Fibroblast of skin of left biceps (primary cell): Measurements from ENCODE around the gene ZFYVE19.

ENCODE experiments used
- DNase-seq, 2 experiments: peaks; one replicate each; pipeline ENCODE4 v3.0.0-alpha.2; 2013; ENCODE audit warnings: low read depth in 2 of 2

The ZFYVE19 gene

DNA sequence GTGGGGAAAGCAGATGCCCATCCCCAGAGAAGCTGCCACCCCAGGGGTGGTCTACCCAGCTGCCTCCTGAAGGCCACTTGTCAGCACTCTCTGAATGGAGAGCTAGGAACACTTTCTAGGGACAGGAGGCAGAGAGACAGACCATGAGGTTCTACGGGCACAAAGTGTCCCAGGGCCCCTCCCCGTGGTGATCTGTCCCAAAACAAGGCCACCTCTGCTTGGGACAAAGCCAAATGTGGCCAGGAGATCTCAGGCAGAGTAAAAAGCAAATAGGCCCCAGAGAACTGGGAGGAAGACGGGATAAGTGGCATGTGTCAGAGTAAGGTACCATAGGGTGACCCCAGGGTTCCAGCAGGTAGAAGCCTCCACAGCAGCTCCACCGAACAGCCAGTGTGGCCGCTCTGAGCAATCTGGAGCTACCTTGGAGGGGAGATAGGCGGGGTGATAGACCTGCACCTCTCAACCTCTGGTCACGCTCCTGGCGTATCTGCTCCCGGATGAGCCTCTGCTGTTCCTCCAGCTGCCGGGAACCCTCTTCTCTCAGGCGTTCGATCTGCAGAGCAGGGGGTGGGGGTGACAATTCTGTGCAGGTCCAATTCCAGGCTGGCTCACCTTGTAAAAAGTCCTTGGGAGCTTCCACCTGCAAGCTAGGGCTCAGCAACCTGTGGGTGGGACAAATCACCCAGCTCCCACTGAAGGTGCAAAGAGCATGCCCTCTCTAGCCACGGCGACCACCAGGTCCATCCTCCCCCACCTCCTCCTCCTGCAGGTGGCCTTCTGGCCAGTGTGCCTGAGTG lies 31.0 kb upstream of the ZFYVE19 start:
- DNase-seq: no peak

DNA sequence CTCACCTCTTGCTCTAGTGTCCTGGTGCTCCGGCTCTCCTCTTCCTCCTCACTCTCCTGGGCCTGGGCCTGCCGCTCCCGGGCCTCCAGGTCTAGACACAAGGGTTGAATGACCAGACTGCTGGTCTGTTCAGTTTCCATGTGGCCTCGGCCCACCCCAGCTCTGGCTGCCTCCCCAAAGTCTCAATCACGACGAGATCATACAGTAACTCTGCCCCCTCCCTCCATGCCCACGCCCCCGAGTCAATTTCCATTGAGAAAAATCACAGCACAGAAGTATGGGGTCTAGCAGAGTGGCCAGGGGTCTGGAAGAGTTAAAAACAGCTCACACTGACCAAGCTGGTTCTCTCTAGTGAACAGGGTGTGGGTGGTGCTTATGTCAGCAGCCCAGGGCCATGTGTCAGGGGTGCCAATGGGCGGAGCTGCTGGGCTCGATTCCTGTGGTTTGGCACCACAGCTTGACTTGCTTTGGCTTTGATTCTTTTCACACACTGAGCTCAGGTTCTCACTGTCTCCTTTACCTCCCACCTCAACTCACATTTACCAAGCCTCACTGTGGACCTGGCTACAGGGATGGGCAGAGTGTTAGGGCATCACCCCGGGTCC lies 30.2 kb upstream of the ZFYVE19 start:
- DNase-seq: no peak

DNA sequence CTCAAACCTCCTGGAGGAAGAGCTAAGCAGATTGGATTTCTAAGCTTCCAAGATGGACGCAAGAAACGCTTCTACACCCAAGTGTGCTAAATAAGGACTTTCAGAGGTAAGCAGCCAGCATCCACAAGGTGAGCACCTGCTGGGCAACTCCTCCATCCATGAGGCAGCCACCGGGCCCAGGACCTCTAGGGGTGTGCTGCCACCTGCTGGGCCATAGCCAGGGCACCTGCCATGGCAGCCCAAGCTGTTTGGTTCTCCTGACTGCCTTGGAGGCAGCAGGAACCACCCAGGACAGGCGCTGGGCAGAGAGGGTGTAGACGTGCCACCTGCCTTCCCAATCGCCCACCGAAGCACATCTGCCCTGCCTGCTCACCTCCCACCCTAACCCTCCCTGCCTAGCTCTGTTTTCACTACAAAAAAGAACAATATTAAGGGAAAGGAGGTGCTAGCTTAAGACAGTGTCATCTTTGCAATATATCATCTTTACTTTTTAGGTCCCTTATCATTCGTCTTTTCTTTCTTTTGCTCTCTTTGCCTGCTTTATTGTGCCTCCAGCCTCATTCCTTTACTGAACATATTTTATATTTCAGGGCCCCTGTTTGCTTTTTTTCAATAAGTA lies 24.2 kb upstream of the ZFYVE19 start:
- DNase-seq: no peak

DNA sequence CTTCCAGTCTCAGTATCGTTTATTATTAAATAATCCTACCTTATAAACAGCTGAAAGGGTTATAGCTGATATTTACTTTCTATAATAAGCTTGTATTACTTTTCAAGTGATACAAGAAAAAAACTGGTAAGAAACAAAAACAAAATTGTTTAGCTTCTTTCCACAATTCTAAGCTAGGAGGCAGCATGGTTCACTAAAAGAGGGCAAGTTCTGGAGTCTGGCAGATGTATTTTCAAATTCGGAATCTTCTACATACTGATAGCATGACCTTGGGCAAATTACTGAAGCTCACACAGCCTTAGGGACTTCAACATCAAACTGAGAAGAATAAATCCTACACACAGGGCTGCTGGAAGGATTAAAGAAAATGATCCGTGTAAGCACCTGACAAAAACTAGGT lies 21.7 kb upstream of the ZFYVE19 start:
- DNase-seq: no peak

DNA sequence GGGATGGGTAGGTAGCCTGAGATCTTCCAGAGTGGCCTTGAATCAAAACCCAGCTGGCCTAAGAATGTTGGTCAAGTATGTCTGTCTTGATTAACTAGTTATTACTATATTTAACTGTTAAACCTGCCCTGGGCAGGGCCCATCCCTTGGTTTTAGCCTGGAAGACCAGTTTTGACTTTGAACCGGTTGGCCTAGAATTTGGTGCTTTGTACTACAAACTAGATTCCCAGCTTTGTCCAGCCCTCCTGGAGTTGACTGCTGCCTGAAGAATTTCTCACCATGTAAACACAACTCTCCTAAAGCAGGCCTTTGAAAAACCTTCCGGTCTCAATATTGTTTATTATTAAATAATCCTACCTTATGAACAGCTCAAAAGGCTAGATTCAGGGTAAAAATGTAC lies 21.1 kb upstream of the ZFYVE19 start:
- DNase-seq: no peak

DNA sequence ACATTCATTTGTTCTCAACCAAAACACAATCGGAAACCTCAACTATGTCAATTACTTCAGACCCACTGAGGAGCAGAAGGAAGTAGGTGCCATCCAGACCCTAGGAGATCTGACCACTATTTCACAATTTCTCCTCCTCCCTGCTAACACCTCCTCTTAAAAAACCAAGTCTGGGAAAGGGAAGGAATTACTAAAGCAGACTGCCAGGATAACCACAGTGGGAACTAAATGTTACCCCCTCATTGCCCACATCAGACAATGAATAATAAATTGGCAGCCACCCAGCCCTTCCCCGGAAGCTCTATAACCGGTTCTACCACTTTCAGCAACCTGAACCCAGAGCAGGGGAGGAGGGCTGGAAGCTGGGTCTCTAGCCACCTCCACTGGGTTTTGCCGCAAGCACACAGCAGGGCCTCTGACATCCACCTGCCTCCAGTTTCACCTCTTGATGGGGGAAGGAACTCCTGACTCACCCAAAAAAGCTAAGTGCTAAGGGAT lies 19.5 kb upstream of the ZFYVE19 start:
- DNase-seq: no peak

DNA sequence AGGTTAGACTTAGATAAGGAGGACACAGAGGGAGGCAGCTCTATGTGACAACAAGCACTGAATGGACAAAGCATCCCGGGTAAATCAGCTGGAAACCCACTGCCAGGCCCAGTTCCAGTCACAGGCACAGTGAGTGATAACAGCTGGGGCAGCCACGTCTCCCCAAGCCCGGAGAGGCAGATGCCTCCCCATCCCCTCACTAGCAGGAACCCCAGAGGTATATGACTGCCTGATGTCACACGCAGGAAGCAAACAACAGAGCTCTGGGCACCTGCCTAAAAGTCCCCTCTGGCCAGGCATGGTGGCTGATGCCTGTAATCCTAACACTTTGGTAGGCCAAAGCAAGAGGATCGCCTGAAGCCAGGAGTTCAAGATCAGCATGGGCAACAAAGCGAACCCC lies 18.9 kb upstream of the ZFYVE19 start:
- DNase-seq: no peak

DNA sequence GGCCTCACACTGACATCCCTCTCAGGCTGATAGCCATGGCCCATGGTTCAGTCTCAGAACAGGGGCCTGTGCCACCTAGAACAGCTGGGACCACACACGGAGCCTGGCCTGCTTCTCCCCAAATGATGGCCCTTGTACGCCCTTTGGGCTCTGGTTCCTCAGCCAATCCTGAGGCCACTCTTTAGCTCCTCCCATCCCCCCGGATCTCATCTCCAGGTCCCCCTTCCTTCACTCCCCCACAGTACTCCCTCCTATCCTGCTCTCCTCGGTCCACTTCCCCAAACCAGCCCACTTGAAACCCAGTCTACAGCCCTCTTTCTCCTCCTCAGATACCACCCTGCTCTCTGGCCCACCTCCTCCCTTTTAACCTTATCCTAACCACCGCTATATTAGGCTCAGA lies 17.8 kb upstream of the ZFYVE19 start:
- no peak for DNase-seq

DNA sequence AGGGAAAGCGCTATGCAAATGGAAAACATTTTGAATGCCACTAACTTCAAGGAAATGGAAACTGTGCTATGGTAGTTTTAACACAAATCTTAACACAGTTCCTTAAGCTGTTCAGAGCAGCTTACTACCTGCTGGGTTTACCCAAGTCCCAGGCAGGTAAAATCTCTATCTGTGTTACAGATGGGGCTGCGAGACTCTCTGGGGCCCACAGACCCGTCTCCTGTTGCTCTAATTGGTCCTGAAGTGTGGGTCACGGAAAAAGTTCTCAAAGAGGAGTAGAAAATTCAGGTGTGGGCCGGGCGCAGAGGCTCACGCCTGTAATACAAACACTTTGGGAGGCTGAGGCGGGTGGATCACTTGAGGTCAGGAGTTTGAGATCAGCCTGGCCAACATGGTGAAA lies 16.9 kb upstream of the ZFYVE19 start:
- no peak for DNase-seq

DNA sequence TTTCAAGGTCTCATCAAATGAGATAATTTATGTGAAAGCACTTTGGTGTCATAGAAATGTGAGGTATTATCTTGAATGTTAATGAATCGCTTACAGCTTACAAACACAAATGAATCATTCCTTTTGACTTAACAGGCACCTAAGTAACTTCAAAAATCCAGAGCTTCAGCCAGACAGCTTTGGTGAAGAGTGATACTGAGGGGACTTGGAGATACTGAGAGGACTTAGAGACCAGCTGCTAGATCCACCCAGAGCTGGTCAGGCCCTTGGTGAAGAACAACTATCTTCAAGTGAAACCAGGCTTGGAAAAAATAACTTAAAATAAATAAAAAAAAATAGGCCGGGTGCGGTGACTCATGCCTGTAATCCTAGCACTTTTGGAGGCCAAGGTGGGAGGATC lies 16.2 kb upstream of the ZFYVE19 start:
- DNase-seq: no peak

DNA sequence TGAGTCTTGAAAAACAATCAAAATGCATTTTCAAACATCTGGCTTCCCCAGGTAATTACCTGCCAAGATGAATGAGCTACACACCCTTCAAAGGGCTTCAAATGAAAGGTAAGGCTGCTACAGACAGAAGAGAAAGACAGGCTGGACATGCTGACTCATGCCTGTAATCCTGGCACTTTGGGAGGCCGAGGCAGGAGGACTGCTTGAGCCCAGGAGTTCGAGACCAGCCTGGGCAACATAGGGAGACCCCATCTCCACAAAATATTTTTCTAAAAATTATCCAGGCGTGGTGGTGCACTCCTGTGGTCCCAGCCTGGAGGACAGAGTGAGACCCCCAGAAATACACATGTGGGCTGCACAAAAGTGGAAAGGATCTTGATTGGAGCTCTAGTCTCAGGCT lies 14.5 kb upstream of the ZFYVE19 start:
- no peak for DNase-seq

DNA sequence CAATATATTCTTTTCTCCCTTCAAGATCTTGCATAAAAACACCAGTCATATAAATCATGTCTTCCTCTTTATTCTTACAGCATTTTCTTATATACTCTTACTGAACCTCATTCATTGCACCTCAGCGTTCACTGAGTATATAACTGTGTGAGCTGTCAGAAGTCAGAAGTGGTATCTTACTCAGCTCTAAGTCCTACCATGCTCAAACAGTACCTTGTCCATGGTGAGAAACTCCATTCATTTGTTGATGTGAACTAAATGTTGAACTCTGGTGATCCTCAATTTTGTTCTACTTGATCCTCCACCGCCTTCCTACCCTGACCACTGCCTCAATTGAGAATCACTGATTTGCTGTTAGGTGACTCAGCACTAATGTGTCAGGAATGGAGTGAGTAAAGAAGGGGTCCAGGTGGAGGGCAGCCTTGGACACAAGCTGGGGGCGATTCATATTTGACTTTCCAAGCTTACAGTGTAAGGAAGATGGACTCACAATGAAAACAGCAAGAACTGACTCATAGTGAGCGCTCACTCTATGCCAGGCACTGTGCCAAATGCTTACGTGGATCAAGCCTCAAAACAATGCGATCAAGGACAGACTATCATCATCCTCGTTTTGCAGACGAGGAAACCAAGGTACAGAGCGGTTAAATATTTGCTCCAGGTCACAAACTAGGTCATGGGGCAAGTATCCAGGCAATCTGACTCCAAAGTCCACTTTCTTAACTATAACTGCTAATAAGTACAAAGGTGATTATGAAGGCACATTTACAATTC lies 13.5 kb upstream of the ZFYVE19 start:
- peak; percentile 62 to 67 for DNase-seq

DNA sequence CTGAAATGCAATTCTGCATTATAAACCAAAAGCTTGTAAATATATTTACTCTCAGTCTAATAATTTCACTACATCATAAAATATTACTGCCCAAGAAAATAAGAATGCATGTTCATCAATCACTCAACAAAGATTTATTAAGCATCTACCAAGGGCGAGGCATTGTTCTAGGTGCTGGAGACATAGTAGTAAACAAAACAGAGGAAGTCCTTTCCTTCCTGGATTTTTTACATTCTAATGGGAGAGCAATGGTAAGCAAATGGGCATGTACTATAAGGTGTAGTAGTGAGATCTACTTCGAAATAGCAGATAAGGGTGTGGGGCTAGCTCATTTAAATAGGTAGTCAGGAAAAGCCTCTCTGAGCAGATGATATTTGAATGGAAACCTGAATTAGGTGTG lies 10.8 kb upstream of the ZFYVE19 start:
- DNase-seq: no peak

DNA sequence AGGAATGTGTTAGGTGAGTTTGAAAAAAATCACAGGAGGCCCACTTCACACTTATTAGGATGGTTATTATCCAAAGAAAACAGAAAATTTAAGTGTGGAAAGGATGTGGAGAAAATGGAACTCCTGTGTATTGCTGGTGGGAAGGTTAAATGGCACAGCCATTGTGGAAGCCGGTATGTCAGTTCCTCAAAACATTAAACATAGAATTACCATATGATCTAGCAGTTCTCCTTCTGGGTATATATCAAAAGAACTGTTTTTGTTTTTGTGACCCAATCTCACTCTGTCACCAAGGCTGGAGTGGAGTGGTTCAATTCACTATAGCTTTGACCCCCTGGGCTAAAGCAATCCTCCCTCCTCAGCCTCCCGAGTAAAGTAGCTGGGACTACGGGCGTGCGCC lies 10.4 kb upstream of the ZFYVE19 start:
- no peak for DNase-seq

DNA sequence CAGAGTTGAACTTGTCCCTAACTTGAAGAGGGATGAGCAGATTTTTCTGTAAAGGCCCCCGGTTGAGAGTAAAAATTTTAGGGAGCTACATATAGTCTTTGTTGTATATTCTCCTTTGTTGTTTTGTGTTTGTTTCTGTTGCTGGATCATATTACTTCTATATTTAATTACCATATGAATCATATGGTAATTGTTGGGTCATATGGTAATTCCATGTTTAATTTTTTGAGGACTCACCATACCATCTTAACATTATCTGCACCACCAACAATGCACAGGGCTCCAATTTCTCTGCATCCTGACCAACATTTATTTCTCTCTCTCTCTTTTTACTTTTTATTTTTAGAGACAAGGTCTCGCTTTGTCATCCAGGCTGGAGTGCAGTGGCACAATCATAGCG lies 7.4 kb upstream of the ZFYVE19 start:
- DNase-seq: no peak

DNA sequence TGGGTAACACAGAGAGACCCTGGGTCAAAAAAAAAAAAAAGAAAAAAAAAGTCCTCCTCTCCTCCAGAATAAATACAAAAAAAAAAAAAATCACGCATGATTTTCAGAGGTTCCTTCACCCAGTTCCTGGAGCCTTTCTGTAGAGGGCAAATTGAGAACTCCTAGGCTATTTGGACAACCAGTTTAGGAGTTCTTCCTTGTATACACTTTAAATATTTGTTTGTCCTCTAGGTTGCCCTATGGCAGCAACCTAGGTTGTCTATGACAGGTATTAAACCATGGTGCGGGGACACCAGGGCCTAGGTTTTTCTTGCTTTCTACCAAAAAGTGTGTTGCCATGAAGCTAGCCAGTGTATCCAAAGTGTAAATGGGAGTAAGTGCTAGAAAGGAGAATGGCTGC lies 3.8 kb upstream of the ZFYVE19 start:
- DNase-seq: no peak

DNA sequence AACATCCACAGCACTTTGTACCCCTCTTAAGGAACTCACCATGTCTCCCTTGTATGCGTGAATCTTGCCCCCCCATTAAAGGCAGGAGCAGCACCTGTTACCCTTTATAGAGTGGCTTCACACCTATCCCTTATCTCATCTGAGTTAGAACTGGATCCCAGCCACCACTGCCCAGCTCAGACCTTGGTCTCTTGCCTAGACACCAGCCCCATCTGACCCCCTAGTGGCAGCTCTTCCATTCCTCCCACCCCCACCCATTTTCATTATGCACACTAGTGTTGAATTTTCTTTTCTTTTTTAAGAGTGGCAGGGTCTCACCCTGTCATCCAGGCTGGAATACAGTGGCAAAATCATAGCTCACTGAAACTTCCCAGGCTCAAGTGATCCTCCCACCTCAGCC lies 3.2 kb upstream of the ZFYVE19 start:
- DNase-seq: no peak

DNA sequence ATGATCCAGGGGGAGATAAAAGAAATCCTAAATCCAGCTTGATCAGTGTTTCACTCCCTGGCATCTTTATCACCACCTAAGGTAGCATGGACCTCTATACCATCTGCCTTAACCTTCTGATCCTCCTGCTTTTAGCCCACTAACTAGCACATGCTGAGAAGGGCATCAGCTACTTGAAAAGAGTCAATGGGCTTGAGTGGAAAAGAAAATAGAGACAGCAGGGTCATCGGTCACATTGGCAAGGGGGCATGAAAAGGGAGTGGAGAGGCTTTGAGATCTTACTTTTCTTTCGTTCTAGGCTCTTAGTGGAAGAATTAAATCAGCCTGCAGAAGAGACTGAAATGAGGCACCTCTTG lies 239 bp upstream of the ZFYVE19 start:
- no peak for DNase-seq

DNA sequence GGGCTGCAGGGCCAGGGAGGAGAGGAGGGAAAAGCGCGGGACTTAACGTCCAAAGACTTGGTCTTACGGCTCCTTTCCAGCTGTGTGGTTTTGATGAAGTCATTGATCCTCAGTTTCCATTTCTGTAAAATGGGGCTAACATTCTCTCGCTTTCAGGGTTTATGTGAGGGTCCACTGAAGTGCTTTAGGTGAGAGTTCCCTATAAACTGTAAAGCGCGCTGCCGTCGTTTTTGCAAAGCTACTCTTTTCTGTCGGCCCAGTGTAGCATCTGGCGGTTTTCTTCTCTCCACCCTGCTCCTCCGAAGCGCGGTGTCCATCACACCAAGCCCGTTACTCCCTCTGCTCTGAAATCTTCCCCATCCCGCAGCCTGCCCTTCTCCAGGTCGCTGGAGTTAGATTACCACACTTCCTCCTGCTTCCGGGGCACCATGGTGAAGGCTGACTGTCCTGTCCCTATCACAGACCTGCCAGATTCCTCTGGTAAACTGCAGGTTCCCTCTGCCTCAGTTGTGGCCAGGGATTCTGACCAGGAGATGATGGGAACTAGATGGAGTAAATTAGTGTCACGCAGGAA lies 1.1 kb downstream of the ZFYVE19 start:
- no peak for DNase-seq

DNA sequence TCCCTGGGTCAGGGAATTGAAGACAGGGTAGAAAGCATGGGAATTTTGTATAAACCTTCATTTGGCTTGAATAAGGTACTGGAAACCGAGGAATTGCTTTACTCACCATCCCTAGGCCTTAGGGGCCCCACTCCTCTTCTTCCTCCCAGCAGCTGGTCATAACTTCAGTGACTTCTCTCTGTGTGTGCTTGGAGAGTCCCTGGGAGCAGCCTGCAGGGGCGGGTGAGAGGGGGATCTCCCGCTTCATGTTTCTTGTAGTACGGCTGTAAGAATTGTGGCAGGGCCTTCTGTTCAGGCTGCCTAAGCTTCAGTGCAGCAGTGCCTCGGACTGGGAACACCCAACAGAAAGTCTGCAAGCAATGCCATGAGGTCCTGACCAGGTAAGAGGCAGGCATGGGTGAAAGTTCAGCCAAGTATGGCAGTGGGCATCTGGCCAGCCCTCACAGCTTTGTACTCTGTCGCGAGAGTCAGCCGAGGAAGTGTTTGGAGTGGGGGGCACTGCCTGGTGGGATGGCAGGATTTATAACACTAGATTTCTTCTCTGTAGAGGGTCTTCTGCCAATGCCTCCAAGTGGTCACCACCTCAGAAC lies 2.1 kb downstream of the ZFYVE19 start:
- no peak for DNase-seq

DNA sequence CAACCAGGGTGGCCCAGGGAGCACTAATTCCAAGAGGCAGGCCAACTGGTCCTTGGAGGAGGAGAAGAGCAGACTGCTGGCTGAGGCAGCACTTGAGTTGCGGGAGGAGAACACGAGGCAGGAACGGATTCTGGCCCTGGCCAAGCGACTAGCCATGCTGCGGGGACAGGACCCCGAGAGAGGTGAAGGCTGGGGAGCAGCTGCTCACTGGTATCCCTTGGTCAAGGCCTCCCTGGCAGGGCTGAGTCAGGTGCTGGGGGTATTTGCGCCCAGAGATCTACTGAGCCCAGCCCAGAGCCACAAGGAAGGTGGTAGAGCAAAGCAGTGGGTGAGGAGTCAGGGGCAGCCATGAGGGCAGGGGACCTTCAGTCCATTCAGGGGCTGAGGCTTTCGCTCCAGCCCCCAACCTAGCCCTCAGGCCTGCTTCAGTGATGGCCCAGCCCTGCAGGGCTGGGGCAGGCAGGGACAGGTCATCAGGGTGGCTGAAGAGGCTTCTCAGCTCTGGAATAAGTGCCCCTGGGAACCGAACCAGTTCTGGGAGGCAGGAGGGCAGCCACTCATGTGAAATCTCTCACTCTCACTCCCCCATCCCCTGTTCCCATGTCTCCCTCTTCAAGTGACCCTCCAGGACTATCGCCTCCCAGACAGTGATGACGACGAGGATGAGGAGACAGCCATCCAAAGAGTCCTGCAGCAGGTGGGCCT lies 6.0 kb downstream of the ZFYVE19 start:
- no peak for DNase-seq
